Panc1 (cell line): ENCODE data around the gene ADAMTS13. TPM values are rescaled to one million over a fixed set of nuclear protein-coding genes. Genes with fewer than 3 reads are reported as not detected.

Experiments
- ATAC-seq: fragments of 200-7000 bp; cut with Tn5 transposase; 2 replicates; pipeline ENCODE4 v1.9.1; 2020; ENCODE audit warnings: mild to moderate bottlenecking, moderate library complexity
- BruUV-seq: library from RNA; stranded (reverse); fragments of 400-500 nt; replicated peaks from 2 replicates; lab custom pipeline; 2021; lab: Mats Ljungman, UMichigan
- CTCF ChIA-PET: fragments of 300-600 bp; sonication (Branson Sonifier 250); formaldehyde crosslinking; loops from one replicate; lab custom pipeline; 2022; ENCODE audit warnings: antibody characterized with exemption; lab: Charles Lee
- POLR2A ChIA-PET: fragments of 300-600 bp; sonication (Branson Sonifier 250); formaldehyde crosslinking; loops from one replicate; lab custom pipeline; 2022; ENCODE audit warnings: antibody characterized with exemption; lab: Charles Lee
- DNase-seq: peaks from one replicate; pipeline ENCODE4 v3.0.0-alpha.2; 2010; ENCODE audit warnings: low read depth, low spot score
- H3K27ac ChIP-seq: 2 replicates; pipeline ENCODE4 v1.5.1; 2011; ENCODE audit warnings: mild to moderate bottlenecking, low read length, inconsistent platforms
- H3K27me3 ChIP-seq: fragments of 200-500 bp; sonication (Bioruptor generic); 2 replicates; pipeline ENCODE4 v1.6.0; 2014; ENCODE audit warnings: low read length, inconsistent platforms; ENCODE audit not compliant: control insufficient read depth, insufficient read depth
- H3K36me3 ChIP-seq: fragments of 200-500 bp; sonication (Bioruptor generic); 2 replicates; pipeline ENCODE4 v1.5.1; 2014; ENCODE audit warnings: inconsistent platforms, mild to moderate bottlenecking, low read length, moderate library complexity; ENCODE audit not compliant: control insufficient read depth, insufficient read depth
- H3K4me1 ChIP-seq: 2 replicates; pipeline ENCODE4 v1.5.1; 2011; ENCODE audit warnings: inconsistent platforms, mild to moderate bottlenecking, low read length, moderate library complexity; ENCODE audit not compliant: control insufficient read depth, insufficient read depth
- H3K4me3 ChIP-seq, 2 experiments: 2 replicates each; pipeline ENCODE4 v1.5.1; 2011 to 2012; ENCODE audit warnings: low read depth in 2 of 2, low read length in 2 of 2, mild to moderate bottlenecking in 2 of 2, inconsistent platforms in 1 of 2, moderate library complexity in 1 of 2
- H3K9me3 ChIP-seq: fragments of 200-500 bp; sonication (Bioruptor generic); 2 replicates; pipeline ENCODE4 v1.5.1; 2014; ENCODE audit warnings: low read depth, mild to moderate bottlenecking, inconsistent platforms, low read length, moderate library complexity; ENCODE audit not compliant: control insufficient read depth, insufficient read depth
- CTCF ChIP-seq: fragments of 450-650 bp; IDR thresholded peaks from 2 replicates; pipeline ENCODE4 v1.5.1; 2017; ENCODE audit warnings: mild to moderate bottlenecking
- POLR2AphosphoS5 ChIP-seq: IDR thresholded peaks from 2 replicates; pipeline ENCODE4 v1.6.1; 2012; ENCODE audit warnings: mild to moderate bottlenecking, low read depth, low read length, moderate library complexity
- REST ChIP-seq, 2 experiments: IDR thresholded peaks; 2 replicates each; pipeline ENCODE4 v1.6.1; 2011 to 2012; ENCODE audit warnings: low read depth in 2 of 2, control low read depth in 1 of 2, low read length in 1 of 2, mild to moderate bottlenecking in 1 of 2, moderate library complexity in 1 of 2; ENCODE audit not compliant: insufficient read depth in 1 of 2
- SIN3A ChIP-seq: IDR thresholded peaks from 2 replicates; pipeline ENCODE4 v1.6.1; 2012; ENCODE audit warnings: low read depth, mild to moderate bottlenecking, low read length, moderate library complexity, borderline replicate concordance; ENCODE audit not compliant: insufficient read depth
- TCF7L2 ChIP-seq: IDR thresholded peaks from 2 replicates; pipeline ENCODE4 v1.6.1; 2011; ENCODE audit warnings: mild to moderate bottlenecking, low read depth, low read length, inconsistent platforms
- in situ Hi-C: cut with HindIII; loops from 2 replicates; pipeline ENCODE4 v1.10.0; 2016; ENCODE audit warnings: low sequenced_read_pairs, low pct_unique_long_range_greater_than_20kb
- intact Hi-C: fragments of 100-400 bp; cut with micrococcal nuclease; formaldehyde crosslinking; loops from one replicate; pipeline ENCODE4 v1.10.0; 2022; ENCODE audit not compliant: unreplicated experiment
- total RNA-seq: library from RNA; stranded (reverse); gene quantifications from one replicate; pipeline ENCODE4 v1.2.1, GENCODE V29; 2021; ENCODE audit not compliant: unreplicated experiment

ADAMTS13 gene
- total RNA-seq, 1 experiment from 2014 or later = 3.4 TPM

- ATAC-seq (no peak), DNase-seq (no peak)
- TF ChIP-seq REST (IDR thresholded peaks at IDR 0.05; ENCODE audit: insufficient read depth in 1 of 2, low read depth in 2 of 2, low read length in 1 of 2) = no peak
- no peak for TF ChIP-seq CTCF
- no peaks in the 10 kb centered on the region for H3K27me3 ChIP-seq
- CTCF ChIA-PET = no interaction called here
- no peaks in the 10 kb centered on the region for H3K36me3 ChIP-seq
- H3K4me3 ChIP-seq = no peak overlapping the region
- peaks cover 19% of the 10 kb centered on the region for H3K4me1 ChIP-seq
- H3K27ac ChIP-seq = no peak overlapping the region
- intact Hi-C loops (no loop called here), in situ Hi-C loops (no loop called here)
- H3K9me3 ChIP-seq = no peaks in the 10 kb centered on the region
- BruUV-seq = no TSS peak
- POLR2A ChIA-PET = no interaction called here
Measured at GRCh38 chr9:133457233-133457632, 35.1 kb downstream of the ADAMTS13 start.

- ChIA-PET CTCF (interaction anchor here (0.6 kb wide), 1 partner anchor 15 kb away, joined by 5 read pairs; no protein-coding TSS in a partner anchor), POLR2A (no interaction called here)
- in situ Hi-C loops (no loop called here), intact Hi-C loops (no loop called here)
- TF ChIP-seq TCF7L2 (no peak), REST (IDR thresholded peaks at IDR 0.05; ENCODE audit: insufficient read depth in 1 of 2, low read depth in 2 of 2, low read length in 1 of 2) (no peak), CTCF (no peak), POLR2AphosphoS5 (no peak), SIN3A (no peak)
- Histone ChIP-seq H3K4me1 (peaks cover 19% of the 10 kb centered on the region), H3K27ac (no peak overlapping the region), H3K27me3 (no peaks in the 10 kb centered on the region), H3K36me3 (no peaks in the 10 kb centered on the region), H3K9me3 (no peaks in the 10 kb centered on the region), H3K4me3 (no peak overlapping the region)
- no peak for ATAC-seq
- BruUV-seq = no TSS peak
- no peak for DNase-seq
Measured at GRCh38 chr9:133457748-133458147, 35.6 kb downstream of the ADAMTS13 start.
